SU-DHL-6 (cell line): ENCODE results near the gene PGLYRP2.

Experiments
- H2AFZ ChIP-seq: fragments of 200-600 bp; sonication (generic); 2 replicates; pipeline ENCODE4 v1.6.1; 2014; ENCODE audit warnings: low read depth, mild to moderate bottlenecking, moderate library complexity, mixed read lengths, antibody characterized with exemption, low read length; ENCODE audit not compliant: severe bottlenecking
- H3F3A ChIP-seq: fragments of 200-600 bp; shearing (Covaris generic); 2 replicates; pipeline ENCODE4 v1.6.0; 2016; ENCODE audit warnings: antibody characterized with exemption, mild to moderate bottlenecking; ENCODE audit not compliant: insufficient read depth
- H3K27ac ChIP-seq: fragments of 200-600 bp; sonication (generic); 2 replicates; pipeline ENCODE4 v1.5.1; 2016; ENCODE audit warnings: low read depth, mild to moderate bottlenecking, low read length, moderate library complexity, mixed read lengths
- H3K27me3 ChIP-seq: fragments of 200-600 bp; sonication (generic), shearing (Covaris generic); 2 replicates; pipeline ENCODE4 v1.6.0; 2014; ENCODE audit warnings: mild to moderate bottlenecking, low read length
- H3K36me3 ChIP-seq: fragments of 200-600 bp; sonication (generic); 2 replicates; pipeline ENCODE4 v1.6.1; 2014; ENCODE audit warnings: mild to moderate bottlenecking, low read length, mixed read lengths
- H3K4me2 ChIP-seq: fragments of 300-600, 200-600 bp; shearing (Covaris generic), sonication (generic); 2 replicates; pipeline ENCODE4 v1.6.0; 2014; ENCODE audit warnings: low read length, low read depth, mild to moderate bottlenecking; ENCODE audit not compliant: poor library complexity, severe bottlenecking
- H3K4me3 ChIP-seq: fragments of 200-600 bp; sonication (generic); 2 replicates; pipeline ENCODE4 v1.5.1; 2014; ENCODE audit warnings: antibody characterized with exemption, low read length, mild to moderate bottlenecking, mixed read lengths; ENCODE audit not compliant: insufficient read depth, poor library complexity, severe bottlenecking
- H3K79me2 ChIP-seq: fragments of 200-600 bp; sonication (generic); 2 replicates; pipeline ENCODE4 v1.6.1; 2014; ENCODE audit warnings: mild to moderate bottlenecking, low read length, moderate library complexity; ENCODE audit not compliant: insufficient read depth
- H3K9ac ChIP-seq: fragments of 200-600 bp; sonication (generic); 2 replicates; pipeline ENCODE4 v1.7.0; 2014; ENCODE audit warnings: mild to moderate bottlenecking, low read length
- H3K9me2 ChIP-seq: fragments of 200-600 bp; sonication (generic); replicated peaks from 2 replicates; pipeline ENCODE4 v1.6.1; 2014; ENCODE audit warnings: low read length; ENCODE audit not compliant: insufficient read depth
- H3K9me3 ChIP-seq: fragments of 200-600 bp; sonication (generic); 2 replicates; pipeline ENCODE4 v1.6.1; 2014; ENCODE audit warnings: low read length, mixed read lengths; ENCODE audit not compliant: insufficient read depth
- H4K20me1 ChIP-seq: fragments of 200-600 bp; sonication (generic); 2 replicates; pipeline ENCODE4 v1.6.1; 2014; ENCODE audit warnings: low read depth, mild to moderate bottlenecking, antibody characterized with exemption, low read length, moderate library complexity, mixed read lengths
- CTCF ChIP-seq: fragments of 200-600 bp; sonication (generic); IDR thresholded peaks from one replicate; pipeline ENCODE4 v1.5.1; 2017; ENCODE audit warnings: antibody characterized with exemption, mild to moderate bottlenecking, low read length, moderate library complexity; ENCODE audit not compliant: insufficient read depth, poor library complexity, severe bottlenecking
- EZH2phosphoT487 ChIP-seq: fragments of 200-600 bp; sonication (generic), shearing (Covaris generic); conservative IDR thresholded peaks from 2 replicates; pipeline ENCODE4 v1.6.1; 2018; ENCODE audit warnings: mild to moderate bottlenecking, antibody characterized with exemption, low read length, moderate library complexity, mixed read lengths

The PGLYRP2 gene

GRCh38 chr19:15431396-15432017 is 47.8 kb downstream of the PGLYRP2 start:
- Histone ChIP-seq H3K4me3 (peak overlapping the region; percentile 75), H4K20me1 (no peaks in the 10 kb centered on the region; the same call in 1 of the 2 replicates), H3K9me3 (no peaks in the 10 kb centered on the region), H3F3A (no peaks in the 10 kb centered on the region), H2AFZ (no peak overlapping the region), H3K9ac (peak overlapping the region; percentile 97), H3K27me3 (no peaks in the 10 kb centered on the region), H3K9me2 (no peaks in the 10 kb centered on the region), H3K27ac (peak overlapping the region; percentile 48), H3K36me3 (no peaks in the 10 kb centered on the region), H3K79me2 (peaks cover 40% of the 10 kb centered on the region), H3K4me2 (peak overlapping the region; percentile 72)
- TF ChIP-seq EZH2phosphoT487 (no peak), CTCF (no peak)

- peaks cover 40% of the 10 kb centered on the region for H3K79me2 ChIP-seq
- H3K9ac ChIP-seq, result peak overlapping the region; percentile 97
- H3K9me2 ChIP-seq, result no peaks in the 10 kb centered on the region
- no peaks in the 10 kb centered on the region for H3K36me3 ChIP-seq
- H3F3A ChIP-seq, result no peaks in the 10 kb centered on the region
- H4K20me1 ChIP-seq, result no peaks in the 10 kb centered on the region; the same call in 1 of the 2 replicates
- no peak for TF ChIP-seq EZH2phosphoT487
- no peak for TF ChIP-seq CTCF
- H3K4me3 ChIP-seq, result no peak overlapping the region
- H3K27me3 ChIP-seq, result no peaks in the 10 kb centered on the region
- peak overlapping the region; percentile 72 for H3K4me2 ChIP-seq
- H3K9me3 ChIP-seq, result no peaks in the 10 kb centered on the region
- no peak overlapping the region for H2AFZ ChIP-seq
- no peak overlapping the region for H3K27ac ChIP-seq
Measured at GRCh38 chr19:15430526-15431120, 48.7 kb downstream of the PGLYRP2 start.

- no peak for TF ChIP-seq CTCF
- TF ChIP-seq EZH2phosphoT487, result no peak
Measured at GRCh38 chr19:15429825-15430467, 49.4 kb downstream of the PGLYRP2 start.

More at GRCh38 chr19:15429825-15430467, 49.4 kb downstream of the PGLYRP2 start:
- Histone ChIP-seq H3K9me2 (no peaks in the 10 kb centered on the region), H3K4me2 (no peak overlapping the region), H3K27me3 (no peaks in the 10 kb centered on the region), H3K36me3 (no peaks in the 10 kb centered on the region), H3K9ac (no peak overlapping the region), H3K79me2 (peaks cover 40% of the 10 kb centered on the region), H3K4me3 (no peak overlapping the region), H4K20me1 (no peaks in the 10 kb centered on the region; the same call in 1 of the 2 replicates), H2AFZ (no peak overlapping the region), H3F3A (no peaks in the 10 kb centered on the region), H3K27ac (no peak overlapping the region), H3K9me3 (no peaks in the 10 kb centered on the region)
